MM.1S (cell line): ENCODE results near the gene CYFIP1.

ENCODE experiments used
- DNase-seq: peaks from one replicate; pipeline ENCODE4 v3.0.0-alpha.2; 2015
- H2AFZ ChIP-seq: fragments of 300-600 bp; sonication (generic); 2 replicates; pipeline ENCODE4 v1.6.0; 2016; ENCODE audit warnings: antibody characterized with exemption, low read length
- H3F3A ChIP-seq: fragments of 300-600 bp; sonication (generic); 2 replicates; pipeline ENCODE4 v1.6.1; 2016; ENCODE audit warnings: mild to moderate bottlenecking, antibody characterized with exemption, low read length, moderate library complexity, mixed read lengths; ENCODE audit not compliant: insufficient read depth
- H3K27ac ChIP-seq: fragments of 300-600 bp; sonication (generic); 2 replicates; pipeline ENCODE4 v1.5.1; 2016; ENCODE audit warnings: mild to moderate bottlenecking, low read length
- H3K27me3 ChIP-seq: fragments of 300-600 bp; sonication (generic); replicated peaks from 2 replicates; pipeline ENCODE4 v1.6.0; 2016; ENCODE audit warnings: low read length; ENCODE audit not compliant: insufficient read depth
- H3K36me3 ChIP-seq: fragments of 300-600 bp; sonication (generic); replicated peaks from 2 replicates; pipeline ENCODE4 v1.6.1; 2016; ENCODE audit warnings: mild to moderate bottlenecking, low read length, mixed read lengths; ENCODE audit not compliant: insufficient read depth
- H3K4me1 ChIP-seq: fragments of 300-600 bp; sonication (generic); 2 replicates; pipeline ENCODE4 v1.6.1; 2016; ENCODE audit warnings: low read length, mixed read lengths
- H3K4me2 ChIP-seq: fragments of 300-600 bp; sonication (generic); 2 replicates; pipeline ENCODE4 v1.6.0; 2016; ENCODE audit warnings: low read depth, low read length
- H3K4me3 ChIP-seq: fragments of 300-600 bp; sonication (generic); 2 replicates; pipeline ENCODE4 v1.5.1; 2016; ENCODE audit warnings: low read length, mixed read lengths
- H3K79me2 ChIP-seq: fragments of 300-600 bp; sonication (generic); 2 replicates; pipeline ENCODE4 v1.6.1; 2016; ENCODE audit warnings: mixed run types, low read length, mixed read lengths
- H3K9ac ChIP-seq: fragments of 300-600 bp; sonication (generic); 2 replicates; pipeline ENCODE4 v1.6.1; 2016; ENCODE audit warnings: low read length, mixed read lengths
- H3K9me2 ChIP-seq: fragments of 300-600 bp; sonication (generic); replicated peaks from 2 replicates; pipeline ENCODE4 v1.6.1; 2016; ENCODE audit warnings: mild to moderate bottlenecking, low read length, mixed read lengths; ENCODE audit not compliant: insufficient read depth
- H3K9me3 ChIP-seq: fragments of 300-600 bp; sonication (generic); replicated peaks from 2 replicates; pipeline ENCODE4 v1.6.1; 2016; ENCODE audit warnings: mild to moderate bottlenecking, low read length, mixed read lengths; ENCODE audit not compliant: insufficient read depth
- H4K20me1 ChIP-seq: fragments of 300-600 bp; sonication (generic); 2 replicates; pipeline ENCODE4 v1.6.1; 2016; ENCODE audit warnings: mild to moderate bottlenecking, low read length, moderate library complexity, mixed read lengths; ENCODE audit not compliant: insufficient read depth
- CTCF ChIP-seq: fragments of 300-600 bp; sonication (generic); IDR thresholded peaks from 2 replicates; pipeline ENCODE4 v1.5.1; 2016; ENCODE audit warnings: antibody characterized with exemption, low read length, mixed read lengths
- EZH2 ChIP-seq: fragments of 300-600 bp; sonication (generic); optimal IDR thresholded peaks from 2 replicates; pipeline ENCODE3; 2017; ENCODE audit warnings: low read depth, mild to moderate bottlenecking, antibody characterized with exemption, low read length, mixed read lengths
- EZH2phosphoT487 ChIP-seq: fragments of 300-600 bp; sonication (generic); IDR thresholded peaks from 2 replicates; pipeline ENCODE4 v1.6.1; 2018; ENCODE audit warnings: antibody characterized with exemption, low read length

CYFIP1 gene

GRCh38 chr15:22968366-22968765 lies 11.8 kb downstream of the CYFIP1 start:
- no peaks in the 10 kb centered on the region for H3K9me2 ChIP-seq
- H3K79me2 ChIP-seq = peaks cover 83% of the 10 kb centered on the region
- H3K4me1 ChIP-seq = peaks cover under 1% of the 10 kb centered on the region; the same call in 1 of the 2 replicates
- H3K9me3 ChIP-seq = no peaks in the 10 kb centered on the region
- no peak overlapping the region for H3K9ac ChIP-seq
- DNase-seq = no peak
- no peaks in the 10 kb centered on the region for H3K36me3 ChIP-seq
- H2AFZ ChIP-seq = no peak overlapping the region
- no peak overlapping the region for H3K27ac ChIP-seq
- H3K4me2 ChIP-seq = no peak overlapping the region
- no peak overlapping the region for H3K4me3 ChIP-seq
- TF ChIP-seq EZH2phosphoT487 (no peak), EZH2 (no peak), CTCF (no peak)
- no peaks in the 10 kb centered on the region for H3K27me3 ChIP-seq
- H4K20me1 ChIP-seq = no peaks in the 10 kb centered on the region; the same call in 1 of the 2 replicates
- peaks cover 8% of the 10 kb centered on the region; the same call in 1 of the 2 replicates for H3F3A ChIP-seq

GRCh38 chr15:22967084-22967770 lies 12.9 kb downstream of the CYFIP1 start:
- TF ChIP-seq EZH2 = no peak
- no peak for TF ChIP-seq EZH2phosphoT487
- TF ChIP-seq CTCF = no peak
- no peaks in the 10 kb centered on the region for H3F3A ChIP-seq
- H4K20me1 ChIP-seq = no peaks in the 10 kb centered on the region; the same call in 1 of the 2 replicates
- H3K4me2 ChIP-seq = no peak overlapping the region
- H3K27me3 ChIP-seq = no peaks in the 10 kb centered on the region
- H3K4me3 ChIP-seq = no peak overlapping the region
- no peaks in the 10 kb centered on the region for H3K9me2 ChIP-seq
- no peak overlapping the region for H2AFZ ChIP-seq
- H3K36me3 ChIP-seq = no peaks in the 10 kb centered on the region
- H3K4me1 ChIP-seq = no peaks in the 10 kb centered on the region
- no peak overlapping the region for H3K9ac ChIP-seq
- no peaks in the 10 kb centered on the region for H3K9me3 ChIP-seq
- DNase-seq = no peak
- H3K27ac ChIP-seq = no peak overlapping the region
- H3K79me2 ChIP-seq = peaks cover 85% of the 10 kb centered on the region

GRCh38 chr15:22966321-22967083 lies 13.7 kb downstream of the CYFIP1 start:
- Histone ChIP-seq H3K79me2 (peaks cover 78% of the 10 kb centered on the region), H2AFZ (no peak overlapping the region), H3K4me3 (no peak overlapping the region), H3F3A (no peaks in the 10 kb centered on the region), H3K4me2 (no peak overlapping the region), H3K4me1 (no peaks in the 10 kb centered on the region), H3K27me3 (no peaks in the 10 kb centered on the region), H3K27ac (no peak overlapping the region), H4K20me1 (no peaks in the 10 kb centered on the region), H3K9me3 (no peaks in the 10 kb centered on the region), H3K36me3 (no peaks in the 10 kb centered on the region), H3K9me2 (no peaks in the 10 kb centered on the region), H3K9ac (no peak overlapping the region)
- no peak for DNase-seq
- TF ChIP-seq EZH2phosphoT487 (no peak), EZH2 (no peak), CTCF (no peak)
